NK-92 (cell line): ENCODE results near the gene KRT80.
"Not testable (repeated sequence)": the region's sequence is repeated elsewhere in the genome, so short reads cannot be mapped to it uniquely, and the experiment has no call there.

ENCODE experiments used
- DNase-seq: peaks from one replicate; lab custom pipeline; 2025; ENCODE audit not compliant: unreplicated experiment; lab: John Stamatoyannopoulos, UW

KRT80 gene

GRCh38 chr12:52191841-52192791 lies at the start of gene KRT80:
TSS of gene KRT80 (minus strand) at chr12:52192014. CDS start at chr12:52191902, 112 bp downstream.
- DNase-seq = no peak

GRCh38 chr12:52241205-52241842 lies 49.5 kb upstream of the KRT80 start:
- no peak for DNase-seq

- DNase-seq = not testable (repeated sequence)
Measured at GRCh38 chr12:52240247-52240646, 48.4 kb upstream of the KRT80 start.

- DNase-seq = no peak
Measured at GRCh38 chr12:52239767-52240166, 48.0 kb upstream of the KRT80 start.

- DNase-seq = no peak
Measured at GRCh38 chr12:52238916-52239646, 47.3 kb upstream of the KRT80 start.

- DNase-seq = no peak
Measured at GRCh38 chr12:52238207-52238840, 46.5 kb upstream of the KRT80 start.

GRCh38 chr12:52236386-52237050 lies 44.7 kb upstream of the KRT80 start:
- no peak for DNase-seq

- DNase-seq = no peak
Measured at GRCh38 chr12:52235822-52236361, 44.1 kb upstream of the KRT80 start.

GRCh38 chr12:52235001-52235764 lies 43.4 kb upstream of the KRT80 start:
- no peak for DNase-seq

- DNase-seq = no peak
Measured at GRCh38 chr12:52234223-52234810, 42.5 kb upstream of the KRT80 start.

- DNase-seq = no peak
Measured at GRCh38 chr12:52233462-52234207, 41.8 kb upstream of the KRT80 start.

- no peak for DNase-seq
Measured at GRCh38 chr12:52232674-52233461, 41.1 kb upstream of the KRT80 start, which contains the start of gene KRT7. TSS of gene KRT7 (plus strand) at chr12:52233243. CDS start at chr12:52233297, 54 bp downstream.

GRCh38 chr12:52232203-52232673 lies 40.4 kb upstream of the KRT80 start:
- no peak for DNase-seq

GRCh38 chr12:52231305-52232202 lies 39.7 kb upstream of the KRT80 start:
- no peak for DNase-seq

GRCh38 chr12:52230364-52231281 lies 38.8 kb upstream of the KRT80 start:
- no peak for DNase-seq
